Measurements from ENCODE around the gene MPG.

The MPG gene

DNA sequence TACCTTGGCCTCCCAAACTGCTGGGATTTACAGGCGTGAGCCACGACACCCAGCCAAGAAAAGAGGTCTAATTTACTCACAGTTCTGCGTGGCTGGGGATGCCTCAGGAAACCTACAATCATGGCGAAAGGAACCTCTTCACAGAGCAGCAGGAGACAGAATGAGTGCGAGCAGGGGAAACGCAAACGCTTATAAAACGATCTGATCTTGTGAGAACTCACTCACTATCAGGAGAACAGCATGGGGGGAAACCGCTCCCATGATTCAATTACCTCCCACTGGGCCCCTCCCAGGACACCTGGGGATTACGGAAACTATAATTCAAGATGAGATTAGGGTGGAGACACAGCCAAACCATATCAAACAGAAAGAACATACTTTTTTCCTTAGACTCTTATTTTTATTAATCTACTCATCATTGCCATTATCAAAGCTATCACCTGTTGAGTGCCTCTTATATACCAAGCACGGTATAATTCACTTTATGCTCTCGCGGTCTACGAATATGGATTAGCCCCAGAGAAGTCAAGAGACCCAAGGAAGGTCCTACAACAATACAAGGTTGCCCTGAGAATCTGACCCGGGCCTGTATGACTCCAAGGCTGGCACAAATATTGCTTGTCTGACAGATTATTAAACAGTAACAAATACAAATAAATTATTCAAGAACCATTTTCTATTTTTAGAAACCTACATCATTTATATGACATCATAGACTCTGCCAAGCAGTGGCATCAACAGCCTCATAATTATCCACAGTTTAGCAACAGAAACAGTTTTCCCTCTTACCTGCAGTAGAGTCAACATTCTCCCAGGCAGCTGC is 27.0 kb upstream of the MPG start:
- DNase-seq (ENCODE audit: low read depth): no peak

DNA sequence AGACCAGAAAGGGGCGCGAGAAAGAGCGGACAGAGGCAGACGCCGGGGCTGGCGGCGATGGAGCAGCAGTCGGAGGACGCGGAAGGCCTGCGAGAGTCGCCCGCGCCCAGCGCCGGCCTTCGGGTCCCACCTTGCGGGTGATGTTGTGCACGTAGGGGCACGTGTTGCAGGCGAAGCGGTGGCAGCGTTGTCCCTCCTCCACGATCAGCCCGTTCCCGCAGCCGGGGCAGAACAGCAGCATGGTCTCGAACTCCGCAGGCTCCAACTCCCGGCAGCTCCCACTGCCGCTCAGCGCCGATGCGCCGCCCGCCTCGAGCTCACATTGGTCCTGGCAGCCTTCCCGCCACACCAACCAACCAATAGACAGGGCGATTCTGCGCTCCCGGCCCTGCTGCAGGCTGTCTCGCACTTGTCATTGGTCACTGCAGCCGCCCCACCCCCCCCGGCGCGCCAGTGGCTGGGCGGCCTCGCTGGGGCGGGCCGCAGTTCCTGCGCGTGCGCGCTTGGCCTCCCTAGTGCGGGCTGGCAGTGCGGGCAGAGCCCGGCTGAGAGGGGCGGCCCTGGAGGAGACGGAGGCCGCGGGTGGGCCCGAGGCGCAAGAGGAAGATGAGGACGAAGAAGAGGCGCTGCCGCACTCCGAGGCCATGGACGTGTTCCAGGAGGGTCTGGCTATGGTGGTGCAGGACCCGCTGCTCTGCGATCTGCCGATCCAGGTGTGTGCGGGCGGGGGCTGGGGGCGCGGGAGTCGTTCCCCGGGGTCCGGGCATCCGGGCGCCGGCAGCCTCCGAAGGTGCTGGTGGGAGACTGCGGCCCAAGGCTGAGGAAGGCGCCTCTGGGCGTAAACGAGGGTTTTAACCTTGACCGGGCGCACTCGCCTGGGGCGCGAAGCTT is 24.4 kb upstream of the MPG start, which contains the start of the genes POLR3K and SNRNP25:
Gene POLR3K (minus strand): TSS at position 263 of the 891 bp plus-strand sequence. CDS start 22 bp downstream, at position 241.
Gene SNRNP25 (plus strand): TSS at position 483 of the 891 bp plus-strand sequence. CDS start 189 bp downstream, at position 672.
- peak; percentile 93 for DNase-seq (ENCODE audit: low read depth)

DNA sequence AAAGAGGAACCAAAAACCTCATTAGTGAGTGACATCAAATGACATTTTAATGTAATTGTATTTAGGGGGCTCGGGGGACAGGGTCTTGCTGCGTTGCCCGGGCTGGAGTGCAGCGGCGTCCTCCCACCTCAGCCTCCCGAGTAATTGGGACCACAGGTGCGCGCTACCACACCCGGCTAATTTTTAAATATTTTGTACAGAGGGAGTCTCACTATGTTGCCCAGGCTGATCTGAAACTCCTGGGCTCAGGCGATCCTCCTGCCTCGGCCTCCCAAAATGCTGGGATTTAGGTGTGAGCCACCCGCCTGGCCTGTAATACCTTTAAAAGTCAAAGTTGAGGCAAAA is 23.8 kb upstream of the MPG start:
- no peak for DNase-seq (ENCODE audit: low read depth)

DNA sequence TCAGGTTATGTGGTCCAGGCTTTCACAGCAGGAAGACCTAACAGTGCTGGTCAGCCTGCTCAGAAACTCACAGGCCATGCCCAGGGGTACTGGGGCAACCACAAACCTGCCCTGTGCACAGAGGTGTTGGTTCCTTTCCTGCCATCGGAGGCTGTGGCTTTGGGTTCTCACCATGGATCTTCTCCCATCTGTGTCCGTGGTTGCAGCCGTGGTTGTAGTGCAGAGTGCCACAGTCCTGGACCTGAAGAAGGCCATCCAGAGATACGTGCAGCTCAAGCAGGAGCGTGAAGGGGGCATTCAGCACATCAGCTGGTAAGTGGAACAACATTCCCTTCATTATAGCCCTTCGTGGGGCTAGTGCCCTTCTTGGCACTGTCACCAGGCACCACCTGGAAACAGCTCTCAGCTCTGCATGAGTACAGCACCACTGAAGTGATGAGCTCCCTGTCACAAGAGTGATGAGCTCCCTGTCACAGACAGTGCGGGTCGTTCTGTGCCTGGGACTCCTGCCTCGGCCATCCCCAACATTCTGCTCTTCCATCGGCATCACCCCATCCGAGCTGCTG is 22.4 kb upstream of the MPG start:
- no peak for DNase-seq (ENCODE audit: low read depth)

- DNase-seq (ENCODE audit: low read depth): no peak
Observed at GRCh38 chr16:56231-56927, 21.6 kb upstream of the MPG start.

DNA sequence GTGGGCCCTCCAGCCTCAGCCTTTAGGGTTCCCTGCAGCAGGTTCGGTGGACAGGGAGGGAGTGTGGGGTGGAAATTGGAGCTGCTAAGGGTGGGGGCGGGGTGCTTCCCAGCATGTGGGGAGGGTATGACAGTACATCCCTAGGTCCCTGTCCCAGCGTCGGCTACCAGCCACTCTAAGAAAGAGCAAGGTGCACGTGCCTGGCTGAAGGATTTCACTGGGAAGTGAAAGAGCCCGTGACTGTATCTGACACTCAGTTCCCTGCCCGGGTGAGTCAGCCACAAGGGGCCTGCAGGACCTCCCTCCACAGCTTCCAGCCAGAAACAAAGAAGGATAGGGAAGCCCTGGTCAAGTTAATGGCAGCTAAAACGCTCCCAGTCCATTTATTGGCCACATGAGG is 20.3 kb upstream of the MPG start:
- no peak for DNase-seq (ENCODE audit: low read depth)

GRCh38 chr16:58491-59439 is 19.3 kb upstream of the MPG start:
- no peak for DNase-seq (ENCODE audit: low read depth)

- no peak for DNase-seq (ENCODE audit: low read depth)
Observed at GRCh38 chr16:59440-60059, 18.5 kb upstream of the MPG start.

DNA sequence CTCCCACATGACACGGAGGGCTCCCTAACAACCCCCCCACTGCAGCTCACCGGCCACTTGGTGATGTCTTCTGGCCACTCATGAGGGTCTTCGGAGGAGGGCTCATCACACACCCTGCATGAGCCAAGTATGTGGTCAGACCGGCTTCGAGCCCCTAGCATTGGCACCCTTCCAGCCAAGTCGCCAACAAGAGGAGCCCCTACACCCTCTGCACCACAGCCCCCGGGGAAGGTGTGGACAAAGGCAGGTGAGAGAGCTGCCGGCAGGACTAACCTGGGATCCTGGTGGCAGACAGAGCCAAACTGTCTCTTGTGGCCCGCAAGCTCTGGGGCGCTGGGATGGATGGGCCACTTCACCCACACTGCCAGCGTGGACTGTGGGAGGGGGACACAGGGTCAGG is 17.9 kb upstream of the MPG start:
- DNase-seq (ENCODE audit: low read depth): no peak

GRCh38 chr16:60929-61878 is 16.8 kb upstream of the MPG start:
- no peak for DNase-seq (ENCODE audit: low read depth)

DNA sequence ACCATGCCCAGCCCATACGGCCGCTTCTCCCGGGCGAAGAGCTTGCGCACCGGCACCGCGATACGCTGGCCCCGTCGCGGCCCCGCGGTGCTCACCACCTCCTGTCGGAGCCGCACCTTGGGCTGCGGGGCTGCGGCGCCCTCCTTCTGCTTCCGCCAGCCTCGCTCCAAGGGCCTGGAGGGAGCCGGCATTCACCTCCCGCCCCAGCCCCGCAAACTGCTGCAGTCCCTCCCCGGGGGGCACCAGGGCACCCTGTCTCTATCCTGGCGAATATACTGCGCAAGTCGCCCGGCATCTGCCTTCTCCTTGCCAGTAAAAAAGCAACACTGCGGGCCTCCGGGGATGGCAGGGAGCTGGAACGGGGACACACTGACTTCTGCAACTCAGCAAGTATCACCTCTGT is 16.1 kb upstream of the MPG start:
- DNase-seq (ENCODE audit: low read depth): no peak

GRCh38 chr16:62283-62967 is 15.6 kb upstream of the MPG start:
- no peak for DNase-seq (ENCODE audit: low read depth)

DNA sequence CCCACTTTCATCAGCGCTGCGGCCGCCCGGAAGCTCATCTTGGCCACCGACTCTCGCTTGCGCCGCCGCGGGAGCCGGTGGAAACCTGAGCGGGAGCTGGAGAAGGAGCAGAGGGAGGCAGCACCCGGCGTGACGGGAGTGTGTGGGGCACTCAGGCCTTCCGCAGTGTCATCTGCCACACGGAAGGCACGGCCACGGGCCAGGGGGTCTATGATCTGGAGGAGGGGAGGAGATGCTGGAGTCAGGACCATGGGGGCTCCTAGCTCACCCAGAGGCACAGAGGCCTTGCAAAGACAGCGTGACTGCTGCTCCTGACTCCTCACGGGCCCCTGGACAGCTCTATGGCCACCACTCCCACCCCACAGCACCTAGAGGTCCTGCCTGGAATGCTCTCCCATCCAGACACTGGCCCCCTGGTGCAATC is 15.0 kb upstream of the MPG start:
- DNase-seq (ENCODE audit: low read depth): no peak

DNA sequence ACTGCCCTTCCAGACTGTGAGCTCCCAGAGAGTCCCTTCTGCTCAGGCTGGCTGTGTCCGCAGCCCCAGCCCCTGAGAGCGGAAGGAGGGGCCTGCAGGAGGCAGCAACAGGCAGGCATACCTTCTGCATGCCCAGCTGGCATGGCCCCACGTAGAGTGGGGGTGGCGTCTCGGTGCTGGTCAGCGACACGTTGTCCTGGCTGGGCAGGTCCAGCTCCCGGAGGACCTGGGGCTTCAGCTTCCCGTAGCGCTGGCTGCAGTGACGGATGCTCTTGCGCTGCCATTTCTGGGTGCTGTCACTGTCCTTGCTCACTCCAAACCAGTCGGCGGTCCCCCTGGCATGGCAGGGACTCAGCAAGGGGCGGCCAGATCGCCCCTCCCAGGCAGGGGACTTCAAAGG is 14.6 kb upstream of the MPG start:
- DNase-seq (ENCODE audit: low read depth): no peak

- DNase-seq (ENCODE audit: low read depth): no peak
Observed at GRCh38 chr16:63998-64913, 13.8 kb upstream of the MPG start.

DNA sequence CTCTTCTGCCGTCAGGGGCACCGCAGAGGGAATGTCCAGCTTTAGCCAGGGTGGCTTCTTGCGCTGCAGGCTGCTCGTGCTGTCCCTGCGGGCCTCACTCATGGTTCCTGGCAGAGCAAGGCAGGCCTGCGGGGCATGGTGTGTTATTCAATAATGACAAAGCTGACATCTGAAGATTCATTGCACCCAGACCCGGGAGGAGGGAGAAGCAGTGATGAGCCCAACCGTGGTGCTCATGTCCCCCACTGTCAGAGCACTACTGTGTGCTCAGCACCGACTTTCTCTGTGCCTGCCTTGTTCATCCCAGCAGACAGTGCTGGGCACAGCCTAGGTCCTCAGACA is 13.1 kb upstream of the MPG start:
- DNase-seq (ENCODE audit: low read depth): no peak

DNA sequence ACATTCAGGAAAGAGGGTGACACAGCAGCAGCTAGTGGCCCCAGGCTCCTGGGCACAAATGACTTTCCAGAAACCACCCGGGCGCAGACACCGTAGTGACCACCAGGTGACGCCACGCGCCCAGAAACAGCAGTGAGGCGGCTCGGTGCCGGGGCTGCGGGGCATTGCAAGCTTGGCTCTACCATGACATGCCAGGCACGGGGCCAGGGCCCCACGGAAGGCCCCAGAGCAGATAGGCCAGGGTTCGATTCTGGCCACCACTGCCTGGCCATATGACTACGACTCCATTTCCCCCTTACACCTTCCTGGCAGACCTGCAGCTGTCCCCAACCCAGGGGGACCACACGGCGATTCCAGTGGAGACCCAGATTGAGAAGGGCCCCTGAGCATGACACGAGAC is 12.3 kb upstream of the MPG start:
- peak; percentile 78 for DNase-seq (ENCODE audit: low read depth)

Data from stimulated activated CD8-positive, alpha-beta memory T cell treated with anti-CD3 and anti-CD28 coated beads, Interleukin-15, amount 100 ng/mL, for 1 hour (primary cell).